ENCODE results near the gene PPP1R13L. TPM values are rescaled to one million over a fixed set of nuclear protein-coding genes. Genes with fewer than 3 reads are reported as not detected.
"Not testable (repeated sequence)": the region's sequence is repeated elsewhere in the genome, so short reads cannot be mapped to it uniquely, and the experiment has no call there.

Gene PPP1R13L
- total and polyA plus RNA-seq, 4 donors: 0.59 to 3.5 (median 2.0) TPM

- peak overlapping the region; percentile 35 for H3K27ac ChIP-seq (ENCODE audit: low read depth, low read length)
- 70% methylated on average over 2 of the region's 10 CpGs for WGBS (ENCODE audit: insufficient coverage)
Observed at GRCh38 chr19:45439190-45439568, 34.3 kb upstream of the PPP1R13L start.

GRCh38 chr19:45437328-45437727 lies 32.5 kb upstream of the PPP1R13L start:
- Histone ChIP-seq H3K27ac (ENCODE audit: low read depth, low read length) (no peak overlapping the region), H3K4me3 (ENCODE audit: low read depth, low read length) (no peak overlapping the region), H3K36me3 (ENCODE audit: control insufficient read depth, insufficient read depth, low read length) (no peaks in the 10 kb centered on the region), H3K27me3 (ENCODE audit: control insufficient read depth, insufficient read depth, low read length) (no peaks in the 10 kb centered on the region), H3K9me3 (ENCODE audit: control insufficient read depth, insufficient read depth, low read length) (no peaks in the 10 kb centered on the region), H3K4me1 (ENCODE audit: control insufficient read depth, insufficient read depth, low read length) (peaks cover 8% of the 10 kb centered on the region)
- DNase-seq (ENCODE audit: low read depth in 4 of 6, low spot score in 6 of 6): no peak
- WGBS (ENCODE audit: insufficient coverage): 80% methylated on average over 1 of the region's 3 CpGs

More at GRCh38 chr19:45439190-45439568, 34.3 kb upstream of the PPP1R13L start:
- no peak for DNase-seq (ENCODE audit: low read depth in 4 of 6, low spot score in 6 of 6)
- peak overlapping the region; percentile 41 for H3K4me3 ChIP-seq (ENCODE audit: low read depth, low read length)
- H3K9me3 ChIP-seq (ENCODE audit: control insufficient read depth, insufficient read depth, low read length): no peaks in the 10 kb centered on the region
- H3K4me1 ChIP-seq (ENCODE audit: control insufficient read depth, insufficient read depth, low read length): peaks cover 25% of the 10 kb centered on the region
- H3K36me3 ChIP-seq (ENCODE audit: control insufficient read depth, insufficient read depth, low read length): no peaks in the 10 kb centered on the region
- peaks cover 2% of the 10 kb centered on the region for H3K27me3 ChIP-seq (ENCODE audit: control insufficient read depth, insufficient read depth, low read length)

- 96% methylated on average over 4 of the region's 8 CpGs for WGBS (ENCODE audit: insufficient coverage)
- not testable (repeated sequence) for H3K4me3 ChIP-seq (ENCODE audit: low read depth, low read length); H3K36me3 ChIP-seq (ENCODE audit: control insufficient read depth, insufficient read depth, low read length); DNase-seq (ENCODE audit: low read depth in 4 of 6, low spot score in 6 of 6); H3K27ac ChIP-seq (ENCODE audit: low read depth, low read length); H3K9me3 ChIP-seq (ENCODE audit: control insufficient read depth, insufficient read depth, low read length)
- H3K27me3 ChIP-seq (ENCODE audit: control insufficient read depth, insufficient read depth, low read length): peaks cover 18% of the 10 kb centered on the region
- peaks cover 11% of the 10 kb centered on the region for H3K4me1 ChIP-seq (ENCODE audit: control insufficient read depth, insufficient read depth, low read length)
Observed at GRCh38 chr19:45432543-45432942, 27.7 kb upstream of the PPP1R13L start.

GRCh38 chr19:45431008-45431407 lies 26.1 kb upstream of the PPP1R13L start:
- not testable (repeated sequence) for DNase-seq (ENCODE audit: low read depth in 4 of 6, low spot score in 6 of 6); H3K4me3 ChIP-seq (ENCODE audit: low read depth, low read length); H3K27ac ChIP-seq (ENCODE audit: low read depth, low read length); H3K36me3 ChIP-seq (ENCODE audit: control insufficient read depth, insufficient read depth, low read length); H3K9me3 ChIP-seq (ENCODE audit: control insufficient read depth, insufficient read depth, low read length)
- WGBS (ENCODE audit: insufficient coverage): no CpG with 5 or more reads among the region's 9 CpGs
- H3K27me3 ChIP-seq (ENCODE audit: control insufficient read depth, insufficient read depth, low read length): peaks cover 18% of the 10 kb centered on the region
- peaks cover 11% of the 10 kb centered on the region for H3K4me1 ChIP-seq (ENCODE audit: control insufficient read depth, insufficient read depth, low read length)

GRCh38 chr19:45429896-45430295 lies 25.0 kb upstream of the PPP1R13L start:
- H3K9me3 ChIP-seq (ENCODE audit: control insufficient read depth, insufficient read depth, low read length); H3K36me3 ChIP-seq (ENCODE audit: control insufficient read depth, insufficient read depth, low read length); DNase-seq (ENCODE audit: low read depth in 4 of 6, low spot score in 6 of 6); H3K27ac ChIP-seq (ENCODE audit: low read depth, low read length); H3K4me3 ChIP-seq (ENCODE audit: low read depth, low read length): not testable (repeated sequence)
- Histone ChIP-seq H3K27me3 (ENCODE audit: control insufficient read depth, insufficient read depth, low read length) (peaks cover 18% of the 10 kb centered on the region), H3K4me1 (ENCODE audit: control insufficient read depth, insufficient read depth, low read length) (peaks cover 11% of the 10 kb centered on the region)
- 83% methylated on average over 10 of the region's 11 CpGs for WGBS (ENCODE audit: insufficient coverage)

GRCh38 chr19:45428384-45429231 lies 23.7 kb upstream of the PPP1R13L start:
- Histone ChIP-seq H3K4me1 (ENCODE audit: control insufficient read depth, insufficient read depth, low read length) (peaks cover 19% of the 10 kb centered on the region), H3K27ac (ENCODE audit: low read depth, low read length) (peak overlapping the region; percentile 33), H3K27me3 (ENCODE audit: control insufficient read depth, insufficient read depth, low read length) (peaks cover 18% of the 10 kb centered on the region), H3K9me3 (ENCODE audit: control insufficient read depth, insufficient read depth, low read length) (no peaks in the 10 kb centered on the region), H3K36me3 (ENCODE audit: control insufficient read depth, insufficient read depth, low read length) (no peaks in the 10 kb centered on the region), H3K4me3 (ENCODE audit: low read depth, low read length) (peak overlapping the region; percentile 52)
- WGBS (ENCODE audit: insufficient coverage): 2% methylated on average over 69 of the region's 73 CpGs
- DNase-seq (ENCODE audit: low read depth in 4 of 6, low spot score in 6 of 6): peak in 1 of 6 donors; percentile 40

- H3K4me1 ChIP-seq (ENCODE audit: control insufficient read depth, insufficient read depth, low read length): peaks cover 37% of the 10 kb centered on the region
- no peak for DNase-seq (ENCODE audit: low read depth in 4 of 6, low spot score in 6 of 6)
Observed at GRCh38 chr19:45424191-45425058, 19.6 kb upstream of the PPP1R13L start.

GRCh38 chr19:45423589-45424190 lies 18.8 kb upstream of the PPP1R13L start, which contains the start of gene ERCC1:
ERCC1 (minus strand) TSS chr19:45423917; CDS start chr19:45423374, 543 bp downstream.
- DNase-seq (ENCODE audit: low read depth in 4 of 6, low spot score in 6 of 6): peak in 5 of 6 donors; percentile 74 to 97 (median 81)
- peak within 1 kb of the TSS; percentile 75 for H3K4me3 ChIP-seq (ENCODE audit: low read depth, low read length)
- no peaks in the 10 kb centered on the region for H3K9me3 ChIP-seq (ENCODE audit: control insufficient read depth, insufficient read depth, low read length)
- H3K27me3 ChIP-seq (ENCODE audit: control insufficient read depth, insufficient read depth, low read length): peaks cover 6% of the 10 kb centered on the region
- H3K27ac ChIP-seq (ENCODE audit: low read depth, low read length): peak within 1 kb of the TSS; percentile 88
- H3K4me1 ChIP-seq (ENCODE audit: control insufficient read depth, insufficient read depth, low read length): peaks cover 33% of the 10 kb centered on the region
- 0% methylated on average over 37 of the region's 37 CpGs for WGBS (ENCODE audit: insufficient coverage)
- H3K36me3 ChIP-seq (ENCODE audit: control insufficient read depth, insufficient read depth, low read length): peaks cover 35% of the 10 kb centered on the region

More at GRCh38 chr19:45424191-45425058, 19.6 kb upstream of the PPP1R13L start:
- Histone ChIP-seq H3K27ac (ENCODE audit: low read depth, low read length) (peak overlapping the region; percentile 88), H3K36me3 (ENCODE audit: control insufficient read depth, insufficient read depth, low read length) (peaks cover 27% of the 10 kb centered on the region), H3K4me3 (ENCODE audit: low read depth, low read length) (peak overlapping the region; percentile 75), H3K9me3 (ENCODE audit: control insufficient read depth, insufficient read depth, low read length) (no peaks in the 10 kb centered on the region), H3K27me3 (ENCODE audit: control insufficient read depth, insufficient read depth, low read length) (peaks cover 13% of the 10 kb centered on the region)
- WGBS (ENCODE audit: insufficient coverage): 3% methylated on average over 15 of the region's 24 CpGs

- DNase-seq (ENCODE audit: low read depth in 4 of 6, low spot score in 6 of 6): no peak
Observed at GRCh38 chr19:45423033-45423588, 18.2 kb upstream of the PPP1R13L start.

More at GRCh38 chr19:45423033-45423588, 18.2 kb upstream of the PPP1R13L start:
- peak overlapping the region; percentile 88 for H3K27ac ChIP-seq (ENCODE audit: low read depth, low read length)
- peak overlapping the region; percentile 75 for H3K4me3 ChIP-seq (ENCODE audit: low read depth, low read length)
- H3K36me3 ChIP-seq (ENCODE audit: control insufficient read depth, insufficient read depth, low read length): peaks cover 41% of the 10 kb centered on the region
- peaks cover under 1% of the 10 kb centered on the region for H3K27me3 ChIP-seq (ENCODE audit: control insufficient read depth, insufficient read depth, low read length)
- no peaks in the 10 kb centered on the region for H3K9me3 ChIP-seq (ENCODE audit: control insufficient read depth, insufficient read depth, low read length)
- peaks cover 29% of the 10 kb centered on the region for H3K4me1 ChIP-seq (ENCODE audit: control insufficient read depth, insufficient read depth, low read length)
- 7% methylated on average over 20 of the region's 20 CpGs for WGBS (ENCODE audit: insufficient coverage)
